ENCODE results near the gene PEX14. TPM values are rescaled to one million over a fixed set of nuclear protein-coding genes. Genes with fewer than 3 reads are reported as not detected.

PEX14 gene
- total and polyA plus RNA-seq, 8 donors = 8.2 to 26.3 (median 12.6) TPM

DNA sequence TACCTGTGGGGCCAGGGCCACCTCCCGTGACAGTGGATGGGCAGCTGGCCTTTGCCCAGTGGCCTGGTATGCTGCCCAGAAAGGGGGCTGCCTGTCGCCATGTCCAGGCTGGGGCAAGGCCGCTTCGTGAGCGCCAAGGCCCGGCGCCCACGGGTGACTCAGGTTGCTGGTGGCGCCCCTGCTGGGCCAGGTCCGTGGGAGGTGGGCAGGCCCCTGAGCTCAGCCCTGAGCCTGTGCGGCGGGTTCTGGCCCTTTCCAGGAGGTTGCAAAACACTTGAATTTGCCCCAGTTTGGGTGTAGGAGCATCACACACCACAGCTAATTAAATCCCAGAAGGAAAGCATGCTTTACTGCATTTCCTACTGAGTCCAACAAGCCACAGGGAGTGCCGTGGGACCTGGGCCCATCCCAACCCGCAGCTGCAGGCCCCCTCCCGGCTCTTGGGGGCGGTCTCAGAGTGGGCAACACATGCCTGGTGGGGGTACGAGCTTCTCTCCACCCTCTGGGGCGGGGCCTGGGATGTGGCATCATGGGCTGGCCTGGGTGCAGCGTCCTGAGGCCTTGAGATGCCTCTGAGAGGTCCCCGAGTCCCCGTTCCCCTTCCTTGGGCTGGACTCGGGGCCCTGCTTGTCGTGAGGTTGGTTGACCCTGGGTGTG is 159.8 kb downstream of the PEX14 start:
- H3K4me3 ChIP-seq = no peak overlapping the region
- no peak for DNase-seq

DNA sequence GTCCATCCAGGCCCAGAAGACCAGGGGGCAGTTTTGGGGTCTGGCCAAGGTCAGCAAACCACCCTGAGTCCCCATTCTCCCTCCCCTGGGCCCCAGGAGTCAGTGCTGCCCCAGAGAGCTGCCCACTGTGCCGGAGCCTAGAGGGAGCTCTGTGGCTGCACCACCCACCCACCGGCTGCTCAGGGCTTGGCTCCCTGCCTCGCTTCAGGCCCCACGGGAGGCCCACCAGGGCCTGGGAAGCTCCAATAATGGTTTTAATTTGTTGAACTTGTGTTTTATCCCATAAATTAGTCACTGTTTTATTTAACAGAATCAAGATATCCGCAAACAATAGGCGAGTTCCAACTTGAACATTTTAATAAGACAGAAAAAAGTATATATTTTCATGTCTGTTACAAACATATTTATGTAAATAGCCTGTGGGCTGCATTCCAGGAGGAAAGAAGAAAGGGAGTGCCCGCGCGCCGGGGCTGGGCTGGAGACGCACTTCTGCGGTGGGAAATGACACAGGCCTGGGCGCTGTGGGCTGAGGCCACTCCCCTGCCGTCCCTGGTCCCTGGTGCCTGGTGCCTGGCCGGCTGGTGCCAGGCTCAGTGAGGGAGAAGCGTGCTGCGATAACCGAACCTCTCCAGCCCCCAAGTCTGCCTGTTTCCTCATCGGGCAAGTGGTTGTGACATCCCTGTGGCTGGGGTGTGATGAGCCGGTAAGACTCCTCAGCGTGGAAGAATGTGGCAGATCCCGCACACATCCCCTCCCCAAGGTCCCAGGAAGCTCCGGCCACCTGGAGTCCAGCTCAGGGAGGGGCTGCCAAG is 160.5 kb downstream of the PEX14 start:
- Histone ChIP-seq H3K9me3 (no peaks in the 10 kb centered on the region), H3K4me3 (no peak overlapping the region), H3K4me1 (peaks cover 40 to 88% (median 72%) of the 10 kb centered on the region in 4 donors), H3K27me3 (peaks cover 0 to 8% (median 4%) of the 10 kb centered on the region in 3 donors), H3K27ac (peak overlapping the region; percentile 83 to 89 (median 85)), H3K36me3 (peaks cover 8 to 34% (median 22%) of the 10 kb centered on the region in 4 donors)
- peak in 2 of 3 donors; percentile 2 to 43 for TF ChIP-seq POLR2AphosphoS5 (IDR thresholded peaks at IDR 0.05)
- TF ChIP-seq, protein P1, sequence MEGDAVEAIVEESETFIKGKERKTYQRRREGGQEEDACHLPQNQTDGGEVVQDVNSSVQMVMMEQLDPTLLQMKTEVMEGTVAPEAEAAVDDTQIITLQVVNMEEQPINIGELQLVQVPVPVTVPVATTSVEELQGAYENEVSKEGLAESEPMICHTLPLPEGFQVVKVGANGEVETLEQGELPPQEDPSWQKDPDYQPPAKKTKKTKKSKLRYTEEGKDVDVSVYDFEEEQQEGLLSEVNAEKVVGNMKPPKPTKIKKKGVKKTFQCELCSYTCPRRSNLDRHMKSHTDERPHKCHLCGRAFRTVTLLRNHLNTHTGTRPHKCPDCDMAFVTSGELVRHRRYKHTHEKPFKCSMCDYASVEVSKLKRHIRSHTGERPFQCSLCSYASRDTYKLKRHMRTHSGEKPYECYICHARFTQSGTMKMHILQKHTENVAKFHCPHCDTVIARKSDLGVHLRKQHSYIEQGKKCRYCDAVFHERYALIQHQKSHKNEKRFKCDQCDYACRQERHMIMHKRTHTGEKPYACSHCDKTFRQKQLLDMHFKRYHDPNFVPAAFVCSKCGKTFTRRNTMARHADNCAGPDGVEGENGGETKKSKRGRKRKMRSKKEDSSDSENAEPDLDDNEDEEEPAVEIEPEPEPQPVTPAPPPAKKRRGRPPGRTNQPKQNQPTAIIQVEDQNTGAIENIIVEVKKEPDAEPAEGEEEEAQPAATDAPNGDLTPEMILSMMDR (IDR thresholded peaks at IDR 0.05) = no peak
- DNase-seq = peak; percentile 65 to 69
- 14 to 33% (median 25%) methylated on average over 19 to 23 of the region's 23 CpGs for WGBS, 5 donors
- intact Hi-C loops (cut with DNase I; ENCODE audit: low total_unique reads) = no loop called here

More for the DNA sequence above, 159.8 kb downstream of the PEX14 start:
- Histone ChIP-seq H3K36me3 (peaks cover 3 to 33% (median 24%) of the 10 kb centered on the region in 4 donors), H3K27ac (peak overlapping the region; percentile 78 to 89 (median 84)), H3K4me1 (peaks cover 39 to 88% (median 68%) of the 10 kb centered on the region in 4 donors), H3K27me3 (peaks cover 0 to 8% (median 4%) of the 10 kb centered on the region in 3 donors), H3K9me3 (no peaks in the 10 kb centered on the region)
- TF ChIP-seq, protein P1 (IDR thresholded peaks at IDR 0.05) = no peak
- TF ChIP-seq EP300 (IDR thresholded peaks at IDR 0.05) = no peak
- TF ChIP-seq POLR2AphosphoS5 (IDR thresholded peaks at IDR 0.05) = no peak
- no peak for TF ChIP-seq POLR2A (IDR thresholded peaks at IDR 0.05)
- intact Hi-C loops (cut with DNase I; ENCODE audit: low total_unique reads) = no loop called here
- 58 to 73% (median 65%) methylated on average over 17 to 23 of the region's 23 CpGs for WGBS, 5 donors

DNA sequence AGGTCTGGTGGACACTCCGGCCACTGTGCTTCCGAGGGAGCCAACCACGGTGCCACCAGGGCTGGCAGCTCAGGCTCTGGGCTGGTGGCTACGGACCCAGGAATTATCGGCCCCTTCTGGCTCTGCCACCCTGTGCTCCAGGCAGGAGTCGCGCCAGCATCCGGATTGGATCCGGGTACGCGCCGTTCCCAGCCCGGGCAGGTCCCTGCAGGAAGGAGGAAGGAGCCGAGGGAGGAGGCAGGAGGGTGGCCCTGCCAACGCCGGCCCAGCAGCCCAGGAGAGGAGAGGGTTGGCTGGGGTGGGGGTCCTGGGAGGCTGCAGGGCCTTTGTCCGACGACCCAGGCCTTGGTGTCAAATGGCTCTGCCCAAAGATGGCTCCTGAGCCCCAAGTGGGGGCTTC is 161.2 kb downstream of the PEX14 start:
- Histone ChIP-seq H3K4me3 (no peak overlapping the region), H3K36me3 (peaks cover 8 to 28% (median 21%) of the 10 kb centered on the region in 4 donors), H3K27me3 (peaks cover 0 to 8% (median 4%) of the 10 kb centered on the region in 3 donors), H3K27ac (peak overlapping the region; percentile 83 to 89 (median 85)), H3K9me3 (no peaks in the 10 kb centered on the region), H3K4me1 (peaks cover 45 to 89% (median 74%) of the 10 kb centered on the region in 4 donors)
- DNase-seq = peak in 1 of 2 donors; percentile 95
- 30 to 75% (median 50%) methylated on average over 2 to 18 of the region's 18 CpGs for WGBS, 5 donors
- TF ChIP-seq POLR2AphosphoS5 (IDR thresholded peaks at IDR 0.05) (peak in 2 of 3 donors; percentile 49 to 81), POLR2A (IDR thresholded peaks at IDR 0.05) (no peak), EP300 (IDR thresholded peaks at IDR 0.05) (no peak)
- intact Hi-C loops (cut with DNase I; ENCODE audit: low total_unique reads) = no loop called here

DNA sequence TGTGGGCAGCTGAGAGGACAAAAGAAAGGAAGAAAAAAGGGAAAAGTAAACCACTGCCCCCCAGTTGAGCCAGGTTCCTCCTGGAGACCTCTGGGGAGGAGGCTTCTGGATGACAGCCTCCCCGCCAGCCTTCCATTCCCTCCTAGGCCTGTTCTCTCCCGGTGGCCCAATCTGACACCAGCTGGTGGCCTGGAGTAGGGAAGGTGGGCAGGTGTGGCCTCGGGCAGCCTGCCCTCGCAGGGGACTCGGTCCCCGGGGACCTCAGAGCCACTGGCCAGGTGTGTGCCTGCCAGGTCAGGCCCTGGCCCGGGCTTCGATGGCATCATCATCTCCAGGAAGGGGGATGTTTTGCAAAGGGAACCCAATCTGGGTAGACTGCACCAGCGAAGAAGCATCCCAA is 162.7 kb downstream of the PEX14 start:
- DNase-seq = no peak
- WGBS, 5 donors = 41 to 73% (median 55%) methylated on average over 8 to 9 of the region's 9 CpGs
- H3K4me1 ChIP-seq = peaks cover 41 to 83% (median 71%) of the 10 kb centered on the region in 4 donors

More for the DNA sequence above, 162.7 kb downstream of the PEX14 start:
- intact Hi-C loops (cut with DNase I; ENCODE audit: low total_unique reads) = no loop called here
- Histone ChIP-seq H3K27ac (peak overlapping the region; percentile 67 to 89 (median 84)), H3K9me3 (no peaks in the 10 kb centered on the region), H3K36me3 (peaks cover 10 to 40% (median 33%) of the 10 kb centered on the region in 4 donors), H3K4me3 (no peak overlapping the region), H3K27me3 (peaks cover 0 to 8% (median 4%) of the 10 kb centered on the region in 3 donors)
- TF ChIP-seq EP300 (IDR thresholded peaks at IDR 0.05) = no peak
- TF ChIP-seq POLR2AphosphoS5 (IDR thresholded peaks at IDR 0.05) = no peak
- TF ChIP-seq, protein P1 (IDR thresholded peaks at IDR 0.05) = no peak
- no peak for TF ChIP-seq POLR2A (IDR thresholded peaks at IDR 0.05)
